ENCODE data around the gene NAA16. TPM values are rescaled to one million over a fixed set of nuclear protein-coding genes. Genes with fewer than 3 reads are reported as not detected.

Gene NAA16
- total and polyA plus RNA-seq, 2 donors (not counting 1 experiment from before 2014, with no cell fraction given): 14.3 to 33.5 TPM

DNA sequence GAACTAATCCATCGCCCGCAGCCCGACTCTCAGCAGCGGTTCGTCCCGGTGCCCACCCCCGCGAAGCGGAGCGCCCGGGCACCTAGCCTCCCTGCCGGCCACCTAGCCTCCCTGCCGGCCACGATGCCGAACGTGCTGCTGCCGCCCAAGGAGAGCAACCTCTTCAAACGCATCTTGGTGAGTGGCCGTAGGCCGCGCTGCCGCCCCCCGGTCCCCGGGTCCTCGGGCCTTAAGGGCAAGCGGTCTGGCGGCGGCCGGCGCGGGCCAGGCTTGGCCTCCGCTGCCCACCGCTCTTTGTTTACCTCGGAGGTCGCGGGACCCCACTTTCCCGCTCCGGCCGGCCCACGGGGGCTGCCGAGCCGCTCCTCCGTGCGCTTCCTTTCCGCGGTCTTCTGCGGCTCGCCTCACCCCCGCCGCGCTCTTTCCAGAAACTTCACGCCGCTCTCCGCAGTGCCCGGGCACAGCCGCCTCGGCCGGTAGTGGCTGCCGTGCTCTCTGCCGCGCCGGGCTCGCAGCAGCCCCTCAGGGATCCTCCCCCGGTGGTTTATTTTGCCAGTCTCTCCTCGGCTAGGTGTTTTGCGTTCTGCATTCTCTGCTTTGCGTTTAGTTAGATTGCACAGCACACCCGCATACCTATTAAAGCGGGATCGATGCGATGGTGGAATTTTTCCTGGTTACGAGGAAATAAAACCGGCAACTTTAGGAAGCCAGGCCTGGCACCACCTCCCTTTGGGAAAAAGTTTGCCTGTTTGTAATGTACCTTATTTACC is 524 bp downstream of the NAA16 start:
- H3K4me1 Mint-ChIP-seq: peaks cover 39% of the 10 kb centered on the region
- intact Hi-C loops (cut with micrococcal nuclease): loop anchor here (1.0 to 5.0 kb wide), 5 partner anchors 48 to 736 kb away; partner anchors contain the start of genes DGKH, KBTBD6, KBTBD7 and MTRF1
- H3K4me3 Mint-ChIP-seq: peak overlapping the region; percentile 95
- peak overlapping the region; percentile 98 for H3K9ac ChIP-seq (ENCODE audit: low read length)
- ATAC-seq (ENCODE audit: low read depth) (peak; percentile 50), DNase-seq (peak; percentile 72)
- no peaks in the 10 kb centered on the region for H3K9me3 Mint-ChIP-seq (ENCODE audit: insufficient read depth)
- ChIA-PET POLR2A (interaction anchor here (1.1 kb wide), 1 partner anchor 48 kb away, joined by 4 read pairs; the partner anchor contains the start of gene MTRF1), CTCF (no interaction called here)
- H3K4me1 ChIP-seq (ENCODE audit: control insufficient read depth in 2 of 2, insufficient read depth in 2 of 2, low read length in 2 of 2): peaks cover 26 to 27% of the 10 kb centered on the region in 2 donors
- peak overlapping the region; percentile 93 to 100 (median 99) for H3K4me3 ChIP-seq (ENCODE audit: control extremely low read depth in 1 of 5, extremely low read depth in 1 of 5, insufficient read depth in 1 of 5, low read depth in 2 of 5, low read length in 4 of 5)
- H3K36me3 ChIP-seq (replicated peaks in 1 of 2; ENCODE audit: control extremely low read depth in 1 of 2, control insufficient read depth in 1 of 2, extremely low read depth in 1 of 2, insufficient read depth in 2 of 2, low read length in 1 of 2): no peaks in the 10 kb centered on the region
- no peak for TF ChIP-seq EZH2 (IDR thresholded peaks at IDR 0.05; ENCODE audit: borderline replicate concordance, insufficient read depth, low read depth, low read length, poor library complexity, severe bottlenecking)
- TF ChIP-seq, protein P1, sequence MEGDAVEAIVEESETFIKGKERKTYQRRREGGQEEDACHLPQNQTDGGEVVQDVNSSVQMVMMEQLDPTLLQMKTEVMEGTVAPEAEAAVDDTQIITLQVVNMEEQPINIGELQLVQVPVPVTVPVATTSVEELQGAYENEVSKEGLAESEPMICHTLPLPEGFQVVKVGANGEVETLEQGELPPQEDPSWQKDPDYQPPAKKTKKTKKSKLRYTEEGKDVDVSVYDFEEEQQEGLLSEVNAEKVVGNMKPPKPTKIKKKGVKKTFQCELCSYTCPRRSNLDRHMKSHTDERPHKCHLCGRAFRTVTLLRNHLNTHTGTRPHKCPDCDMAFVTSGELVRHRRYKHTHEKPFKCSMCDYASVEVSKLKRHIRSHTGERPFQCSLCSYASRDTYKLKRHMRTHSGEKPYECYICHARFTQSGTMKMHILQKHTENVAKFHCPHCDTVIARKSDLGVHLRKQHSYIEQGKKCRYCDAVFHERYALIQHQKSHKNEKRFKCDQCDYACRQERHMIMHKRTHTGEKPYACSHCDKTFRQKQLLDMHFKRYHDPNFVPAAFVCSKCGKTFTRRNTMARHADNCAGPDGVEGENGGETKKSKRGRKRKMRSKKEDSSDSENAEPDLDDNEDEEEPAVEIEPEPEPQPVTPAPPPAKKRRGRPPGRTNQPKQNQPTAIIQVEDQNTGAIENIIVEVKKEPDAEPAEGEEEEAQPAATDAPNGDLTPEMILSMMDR (IDR thresholded peaks at IDR 0.05): no peak
- no peaks in the 10 kb centered on the region for H3K9me3 ChIP-seq (ENCODE audit: control extremely low read depth in 1 of 3, control insufficient read depth in 2 of 3, insufficient read depth in 1 of 3, low read length in 2 of 3)
- peaks cover 68% of the 10 kb centered on the region for H3K79me2 ChIP-seq (ENCODE audit: control insufficient read depth, insufficient read depth, low read length)
- H3K4me2 ChIP-seq (replicated peaks; ENCODE audit: low read depth, low read length, poor library complexity, severe bottlenecking): peak overlapping the region; percentile 93
- peak overlapping the region; percentile 80 to 83 for H3K27ac ChIP-seq (ENCODE audit: low read length in 2 of 2)
- WGBS (ENCODE audit: insufficient coverage): under 1% methylated on average over 67 of the region's 73 CpGs
- peaks cover 22% of the 10 kb centered on the region for H4K20me1 ChIP-seq (ENCODE audit: control insufficient read depth, insufficient read depth, low read length, poor library complexity, severe bottlenecking)
- H3K27ac Mint-ChIP-seq: peak overlapping the region; percentile 96
- H2AFZ ChIP-seq (ENCODE audit: insufficient read depth, low read depth, low read length, poor library complexity, severe bottlenecking): peak overlapping the region; percentile 99
- H3K27me3 ChIP-seq (replicated peaks in 1 of 4; ENCODE audit: control extremely low read depth in 1 of 4, control insufficient read depth in 3 of 4, insufficient read depth in 4 of 4, low read length in 3 of 4): no peaks in the 10 kb centered on the region
- H3K27me3 Mint-ChIP-seq: no peaks in the 10 kb centered on the region

DNA sequence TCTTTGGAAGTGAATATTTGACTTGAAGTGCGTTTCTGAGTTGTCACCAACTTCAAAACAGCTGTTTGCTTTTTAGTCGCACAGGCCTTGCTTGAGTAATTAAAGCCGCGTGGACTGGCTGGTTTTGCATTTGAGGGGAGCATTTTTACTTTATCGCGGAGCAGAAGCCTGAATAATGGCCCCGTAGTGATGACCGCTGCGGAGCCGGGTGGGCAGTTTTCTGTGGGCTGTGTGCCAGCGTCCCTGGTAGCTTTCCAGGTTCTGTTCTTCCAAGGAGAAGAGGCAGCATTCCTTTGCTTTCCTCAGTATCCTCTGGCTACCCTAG is 1.1 kb downstream of the NAA16 start:
- Mint-ChIP-seq H3K27ac (peak overlapping the region; percentile 96), H3K4me3 (peak overlapping the region; percentile 95), H3K9me3 (ENCODE audit: insufficient read depth) (no peaks in the 10 kb centered on the region), H3K27me3 (no peaks in the 10 kb centered on the region), H3K4me1 (peaks cover 39% of the 10 kb centered on the region)
- H3K9me3 ChIP-seq (ENCODE audit: control extremely low read depth in 1 of 3, control insufficient read depth in 2 of 3, insufficient read depth in 1 of 3, low read length in 2 of 3): no peaks in the 10 kb centered on the region
- intact Hi-C loops (cut with micrococcal nuclease): loop anchor here (5.0 kb wide), 1 partner anchor 735 kb away; the partner anchor contains the start of gene DGKH
- ChIA-PET CTCF (interaction anchor here (1.4 kb wide), 1 partner anchor 90 kb away, joined by 3 read pairs; no protein-coding TSS in a partner anchor), POLR2A (interaction anchor here (1.1 kb wide), 1 partner anchor 49 kb away, joined by 4 read pairs; the partner anchor contains the start of gene MTRF1)
- peak overlapping the region; percentile 98 for H3K9ac ChIP-seq (ENCODE audit: low read length)
- H3K36me3 ChIP-seq (replicated peaks in 1 of 2; ENCODE audit: control extremely low read depth in 1 of 2, control insufficient read depth in 1 of 2, extremely low read depth in 1 of 2, insufficient read depth in 2 of 2, low read length in 1 of 2): no peaks in the 10 kb centered on the region
- no peak for DNase-seq
- peaks cover 22% of the 10 kb centered on the region for H4K20me1 ChIP-seq (ENCODE audit: control insufficient read depth, insufficient read depth, low read length, poor library complexity, severe bottlenecking)
- no peak for TF ChIP-seq EZH2 (IDR thresholded peaks at IDR 0.05; ENCODE audit: borderline replicate concordance, insufficient read depth, low read depth, low read length, poor library complexity, severe bottlenecking)
- TF ChIP-seq, protein P1 (IDR thresholded peaks at IDR 0.05): no peak
- H3K27ac ChIP-seq (ENCODE audit: low read length in 2 of 2): peak overlapping the region; percentile 80 to 83
- peak overlapping the region; percentile 99 for H2AFZ ChIP-seq (ENCODE audit: insufficient read depth, low read depth, low read length, poor library complexity, severe bottlenecking)
- peak overlapping the region; percentile 93 to 100 (median 99) for H3K4me3 ChIP-seq (ENCODE audit: control extremely low read depth in 1 of 5, extremely low read depth in 1 of 5, insufficient read depth in 1 of 5, low read depth in 2 of 5, low read length in 4 of 5)
- ATAC-seq (ENCODE audit: low read depth): no peak
- H3K27me3 ChIP-seq (replicated peaks in 1 of 4; ENCODE audit: control extremely low read depth in 1 of 4, control insufficient read depth in 3 of 4, insufficient read depth in 4 of 4, low read length in 3 of 4): no peaks in the 10 kb centered on the region
- peak overlapping the region; percentile 93 for H3K4me2 ChIP-seq (replicated peaks; ENCODE audit: low read depth, low read length, poor library complexity, severe bottlenecking)
- WGBS (ENCODE audit: insufficient coverage): 0% methylated on average over 11 of the region's 11 CpGs
- peaks cover 73% of the 10 kb centered on the region for H3K79me2 ChIP-seq (ENCODE audit: control insufficient read depth, insufficient read depth, low read length)
- H3K4me1 ChIP-seq (ENCODE audit: control insufficient read depth in 2 of 2, insufficient read depth in 2 of 2, low read length in 2 of 2): peaks cover 26 to 27% of the 10 kb centered on the region in 2 donors
